Measurements from ENCODE around the gene PAPOLG.

PAPOLG gene

GRCh38 chr2:60745761-60746160 lies 10.3 kb upstream of the PAPOLG start:
- H2AFZ ChIP-seq (ENCODE audit: low read depth, low read length, severe bottlenecking) = no peak overlapping the region
- TF ChIP-seq EZH2phosphoT487 (conservative IDR thresholded peaks at IDR 0.05; ENCODE audit: low read length) (no peak), CTCF (IDR thresholded peaks at IDR 0.05; ENCODE audit: insufficient read depth, low read length, poor library complexity, severe bottlenecking) (no peak)

DNA sequence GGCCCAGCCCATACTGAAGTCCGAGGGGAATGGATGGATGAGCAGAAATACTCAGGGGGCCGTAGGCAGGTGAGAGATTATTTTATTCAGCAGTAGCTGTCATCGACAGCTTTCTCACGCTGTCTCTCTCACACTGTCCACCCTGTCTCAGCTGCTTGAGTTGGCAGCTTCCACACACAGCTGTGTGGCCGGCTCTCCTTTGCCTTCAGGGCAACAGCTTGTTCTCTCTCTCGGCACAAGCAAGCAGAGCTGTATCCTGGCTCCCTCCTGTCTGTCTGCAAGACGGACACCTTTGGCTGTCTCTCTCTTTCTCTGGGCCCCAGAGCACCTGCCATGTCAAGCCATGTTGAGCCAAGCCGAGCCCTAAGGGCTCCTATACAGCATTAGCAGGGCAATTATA lies 9.8 kb upstream of the PAPOLG start:
- H3K36me3 ChIP-seq (ENCODE audit: low read length) = no peaks in the 10 kb centered on the region
- H3K4me3 ChIP-seq (ENCODE audit: insufficient read depth, low read length, poor library complexity, severe bottlenecking) = no peak overlapping the region
- no peak overlapping the region for H3K27ac ChIP-seq (ENCODE audit: low read depth, low read length)
- no peak overlapping the region for H3K9ac ChIP-seq (ENCODE audit: low read length)
- no peak overlapping the region for H2AFZ ChIP-seq (ENCODE audit: low read depth, low read length, severe bottlenecking)
- no peaks in the 10 kb centered on the region for H3K9me3 ChIP-seq (ENCODE audit: insufficient read depth, low read length)
- H3F3A ChIP-seq (ENCODE audit: insufficient read depth) = no peaks in the 10 kb centered on the region
- H3K27me3 ChIP-seq (ENCODE audit: low read length) = no peaks in the 10 kb centered on the region
- H3K4me2 ChIP-seq (ENCODE audit: low read depth, low read length, poor library complexity, severe bottlenecking) = no peak overlapping the region
- H4K20me1 ChIP-seq (ENCODE audit: low read depth, low read length) = no peaks in the 10 kb centered on the region
- no peaks in the 10 kb centered on the region for H3K9me2 ChIP-seq (replicated peaks; ENCODE audit: insufficient read depth, low read length)
- H3K79me2 ChIP-seq (ENCODE audit: insufficient read depth, low read length) = no peaks in the 10 kb centered on the region
- TF ChIP-seq CTCF (IDR thresholded peaks at IDR 0.05; ENCODE audit: insufficient read depth, low read length, poor library complexity, severe bottlenecking) (no peak), EZH2phosphoT487 (conservative IDR thresholded peaks at IDR 0.05; ENCODE audit: low read length) (no peak)

More at GRCh38 chr2:60745761-60746160, 10.3 kb upstream of the PAPOLG start:
- H3K4me2 ChIP-seq (ENCODE audit: low read depth, low read length, poor library complexity, severe bottlenecking) = no peak overlapping the region
- no peak overlapping the region for H3K27ac ChIP-seq (ENCODE audit: low read depth, low read length)
- H3K27me3 ChIP-seq (ENCODE audit: low read length) = no peaks in the 10 kb centered on the region
- no peaks in the 10 kb centered on the region for H3K36me3 ChIP-seq (ENCODE audit: low read length)
- H3K4me3 ChIP-seq (ENCODE audit: insufficient read depth, low read length, poor library complexity, severe bottlenecking) = no peak overlapping the region
- no peaks in the 10 kb centered on the region for H4K20me1 ChIP-seq (ENCODE audit: low read depth, low read length)
- H3K9me3 ChIP-seq (ENCODE audit: insufficient read depth, low read length) = no peaks in the 10 kb centered on the region
- no peaks in the 10 kb centered on the region for H3K9me2 ChIP-seq (replicated peaks; ENCODE audit: insufficient read depth, low read length)
- no peaks in the 10 kb centered on the region for H3F3A ChIP-seq (ENCODE audit: insufficient read depth)
- no peak overlapping the region for H3K9ac ChIP-seq (ENCODE audit: low read length)
- H3K79me2 ChIP-seq (ENCODE audit: insufficient read depth, low read length) = no peaks in the 10 kb centered on the region

- TF ChIP-seq EZH2phosphoT487 (conservative IDR thresholded peaks at IDR 0.05; ENCODE audit: low read length) (no peak), CTCF (IDR thresholded peaks at IDR 0.05; ENCODE audit: insufficient read depth, low read length, poor library complexity, severe bottlenecking) (no peak)
- Histone ChIP-seq H3K4me2 (ENCODE audit: low read depth, low read length, poor library complexity, severe bottlenecking) (no peak overlapping the region), H3K9ac (ENCODE audit: low read length) (no peak overlapping the region), H3K27me3 (ENCODE audit: low read length) (no peaks in the 10 kb centered on the region), H4K20me1 (ENCODE audit: low read depth, low read length) (no peaks in the 10 kb centered on the region), H3F3A (ENCODE audit: insufficient read depth) (0 out of 2 replicates have a peak, but pooled peaks cover 4% of the 10 kb centered on the region), H3K4me3 (ENCODE audit: insufficient read depth, low read length, poor library complexity, severe bottlenecking) (no peak overlapping the region), H3K27ac (ENCODE audit: low read depth, low read length) (no peak overlapping the region), H3K9me3 (ENCODE audit: insufficient read depth, low read length) (no peaks in the 10 kb centered on the region), H3K36me3 (ENCODE audit: low read length) (peaks cover 27% of the 10 kb centered on the region), H3K79me2 (ENCODE audit: insufficient read depth, low read length) (peaks cover 40% of the 10 kb centered on the region), H3K9me2 (replicated peaks; ENCODE audit: insufficient read depth, low read length) (no peaks in the 10 kb centered on the region), H2AFZ (ENCODE audit: low read depth, low read length, severe bottlenecking) (no peak overlapping the region)
Observed at GRCh38 chr2:60759654-60760053, 3.6 kb downstream of the PAPOLG start.

Measured in SU-DHL-6 (cell line).